HG03520 (cell line): ENCODE results near the gene NTN1.

ENCODE experiments used
- ATAC-seq: cut with Tn5 transposase; IDR thresholded peaks from one replicate; pipeline ENCODE4 v1.9.1; 2021; ENCODE audit warnings: mild to moderate bottlenecking, moderate library complexity; ENCODE audit not compliant: unreplicated experiment

The NTN1 gene

DNA sequence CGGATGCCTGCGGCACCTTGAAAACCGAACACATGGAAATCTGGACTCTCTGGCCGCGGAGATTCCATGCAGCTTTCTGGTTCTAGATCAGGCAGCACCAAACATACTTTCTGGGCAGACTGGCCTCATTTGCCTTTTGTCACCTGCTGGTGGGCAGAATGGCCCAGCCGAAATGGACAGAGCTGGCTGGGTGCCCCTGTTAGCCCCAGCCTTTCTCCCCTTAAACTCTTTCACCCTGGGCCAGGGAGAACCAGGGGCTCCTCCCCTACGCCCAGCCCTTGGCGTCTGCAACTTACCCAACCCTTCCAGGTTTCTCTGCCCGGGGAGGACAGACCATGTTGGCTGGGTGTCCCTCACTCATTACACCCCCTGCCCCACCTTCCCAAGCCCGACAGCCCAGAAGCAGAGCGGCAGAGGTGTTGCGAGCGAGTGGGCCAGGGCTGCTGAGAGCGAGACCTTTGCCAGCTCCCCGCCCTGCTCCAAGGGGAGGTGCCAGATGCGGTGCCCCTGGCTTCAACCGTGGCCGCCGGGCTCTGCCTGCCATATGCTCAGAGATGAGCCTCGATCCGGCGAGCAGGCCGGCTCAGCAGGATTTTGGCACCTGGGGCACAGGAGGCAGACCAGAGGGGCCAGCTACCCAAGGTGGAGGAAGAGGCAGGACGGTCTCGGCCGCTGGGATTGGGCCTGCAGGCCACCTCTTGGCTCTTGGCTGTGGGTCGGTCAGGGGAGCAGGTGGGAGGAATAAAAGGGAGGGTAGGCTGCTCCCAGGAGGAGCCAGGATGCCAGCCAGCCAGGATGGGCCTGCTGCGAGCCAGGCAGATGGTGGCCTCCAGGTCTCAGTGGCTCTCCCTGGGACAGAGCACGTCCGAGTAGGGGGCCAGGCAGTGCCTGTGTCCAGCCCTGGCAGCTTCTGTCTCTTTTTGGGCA is 191.3 kb downstream of the NTN1 start:
- no peak for ATAC-seq

DNA sequence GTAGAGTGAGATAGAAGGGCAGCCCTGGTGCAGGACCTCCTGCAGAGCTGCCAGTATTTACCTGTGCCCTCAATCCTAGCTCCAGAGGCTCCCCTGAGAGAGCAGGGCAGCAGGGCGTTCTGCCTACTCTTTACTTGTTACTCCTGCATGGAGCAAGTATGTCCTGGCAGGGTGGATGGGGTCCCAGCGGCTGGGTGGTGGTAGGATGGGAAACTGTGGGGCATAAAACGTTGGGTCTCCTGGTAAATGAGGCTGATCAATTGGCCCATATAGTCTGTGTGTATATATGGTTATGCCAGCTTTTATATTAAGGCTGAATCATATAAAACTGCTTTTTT is 192.0 kb downstream of the NTN1 start:
- no peak for ATAC-seq

DNA sequence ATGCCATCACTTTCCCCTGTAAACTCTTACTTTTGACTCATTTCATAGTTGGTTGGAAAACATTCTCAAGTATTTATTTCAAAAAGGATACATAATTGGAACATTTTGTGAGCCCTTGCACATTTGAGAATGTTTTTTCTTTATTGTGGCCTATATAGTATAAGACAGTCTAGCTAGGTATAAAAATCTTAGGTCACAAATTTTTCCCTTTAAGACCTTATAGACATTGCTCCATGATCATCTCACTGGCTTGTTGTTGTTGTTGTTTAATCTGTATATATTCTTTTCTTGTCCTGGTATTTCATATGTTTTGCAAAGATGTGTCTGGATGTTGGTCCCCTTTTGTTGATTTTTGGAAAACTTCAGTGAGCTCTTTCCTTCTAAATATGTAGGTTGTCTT is 194.2 kb downstream of the NTN1 start:
- no peak for ATAC-seq

DNA sequence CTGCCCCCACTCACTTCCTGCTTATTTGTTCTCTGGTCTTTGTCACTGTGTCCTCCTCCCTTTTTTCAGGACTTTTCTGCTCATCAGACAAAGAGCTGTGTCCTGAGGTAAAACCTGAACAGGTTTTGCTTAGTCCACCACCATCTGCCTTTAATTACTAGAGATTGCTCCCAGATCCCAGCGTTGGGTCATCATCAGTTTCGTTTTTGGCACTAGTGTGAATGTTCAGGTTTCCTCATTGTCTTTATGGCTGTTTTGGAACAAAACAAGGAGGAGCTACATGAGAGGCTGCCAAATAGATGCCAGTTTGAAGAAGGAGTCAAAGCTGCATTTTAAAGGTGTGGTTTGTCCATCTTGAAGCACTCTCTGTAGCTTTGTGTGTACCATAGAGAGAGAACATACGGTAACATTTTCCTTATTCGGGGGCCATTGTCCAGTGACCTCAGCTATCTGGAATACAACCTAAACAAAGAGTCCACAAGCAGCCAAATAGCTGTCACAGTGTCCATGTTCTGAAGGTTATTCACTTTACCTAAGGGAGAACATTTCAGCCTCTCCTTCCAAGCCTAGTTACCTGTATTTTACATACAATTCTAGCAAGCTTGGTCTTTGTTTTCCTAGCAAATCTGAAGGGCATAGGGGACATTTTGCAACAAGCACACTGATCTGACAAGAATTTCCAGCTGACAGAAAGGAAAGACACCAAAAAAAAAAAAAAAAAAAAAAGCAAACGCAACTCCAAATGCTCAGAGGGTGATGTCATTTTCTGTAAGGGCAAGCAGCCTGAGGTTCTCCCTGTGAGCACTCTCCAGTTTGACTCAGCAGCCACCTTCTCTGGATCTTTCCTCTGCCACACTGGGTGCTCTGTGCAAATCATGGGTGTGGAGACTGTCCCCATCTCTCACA is 196.1 kb downstream of the NTN1 start:
- ATAC-seq = no peak

DNA sequence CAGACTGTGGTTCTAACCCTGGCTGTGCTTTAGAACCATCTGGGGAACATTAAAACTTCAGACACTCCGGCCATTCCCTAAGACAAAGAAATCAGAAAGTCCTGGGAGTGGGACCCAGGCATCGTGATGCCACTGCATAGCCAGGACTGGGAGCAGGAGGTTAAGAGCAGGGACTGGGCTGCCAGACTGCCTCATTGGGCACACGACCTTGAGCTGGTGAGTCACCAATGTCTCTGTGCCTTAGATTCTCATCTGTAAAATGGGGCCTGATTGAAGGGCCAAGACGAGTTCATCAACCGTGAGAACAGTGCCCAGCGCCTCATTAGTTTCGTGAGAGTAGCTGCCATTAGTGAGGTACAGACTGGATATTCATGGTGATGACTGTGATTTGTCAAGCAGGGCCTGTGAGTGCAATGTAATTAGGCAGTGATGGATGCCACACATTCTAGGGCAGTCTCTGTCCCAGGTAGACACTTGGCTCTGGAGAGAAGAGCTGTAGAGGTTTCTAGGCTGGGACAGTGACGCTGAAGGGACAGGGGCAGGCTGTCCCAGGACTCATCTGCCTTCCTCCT is 196.8 kb downstream of the NTN1 start:
- no peak for ATAC-seq

DNA sequence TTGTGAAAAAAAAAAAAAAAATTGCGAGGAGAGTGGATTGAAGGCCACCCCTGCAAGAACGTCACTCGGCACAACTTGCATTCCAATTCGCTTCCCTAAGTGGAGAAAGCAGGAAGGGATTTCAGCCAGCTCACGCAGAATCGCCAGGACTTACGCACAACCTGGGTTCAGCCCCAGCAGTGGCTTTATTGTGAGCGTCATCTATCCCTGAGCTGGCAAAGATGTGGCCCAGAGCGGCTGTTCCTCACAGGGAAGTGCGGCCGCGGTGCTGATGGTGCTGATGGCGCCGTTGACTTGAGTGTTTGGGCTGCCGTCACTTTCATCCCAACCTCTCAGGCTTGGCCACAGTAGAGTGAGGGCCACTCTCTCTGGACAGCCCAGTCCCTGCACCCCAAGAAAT is 197.6 kb downstream of the NTN1 start:
- no peak for ATAC-seq

DNA sequence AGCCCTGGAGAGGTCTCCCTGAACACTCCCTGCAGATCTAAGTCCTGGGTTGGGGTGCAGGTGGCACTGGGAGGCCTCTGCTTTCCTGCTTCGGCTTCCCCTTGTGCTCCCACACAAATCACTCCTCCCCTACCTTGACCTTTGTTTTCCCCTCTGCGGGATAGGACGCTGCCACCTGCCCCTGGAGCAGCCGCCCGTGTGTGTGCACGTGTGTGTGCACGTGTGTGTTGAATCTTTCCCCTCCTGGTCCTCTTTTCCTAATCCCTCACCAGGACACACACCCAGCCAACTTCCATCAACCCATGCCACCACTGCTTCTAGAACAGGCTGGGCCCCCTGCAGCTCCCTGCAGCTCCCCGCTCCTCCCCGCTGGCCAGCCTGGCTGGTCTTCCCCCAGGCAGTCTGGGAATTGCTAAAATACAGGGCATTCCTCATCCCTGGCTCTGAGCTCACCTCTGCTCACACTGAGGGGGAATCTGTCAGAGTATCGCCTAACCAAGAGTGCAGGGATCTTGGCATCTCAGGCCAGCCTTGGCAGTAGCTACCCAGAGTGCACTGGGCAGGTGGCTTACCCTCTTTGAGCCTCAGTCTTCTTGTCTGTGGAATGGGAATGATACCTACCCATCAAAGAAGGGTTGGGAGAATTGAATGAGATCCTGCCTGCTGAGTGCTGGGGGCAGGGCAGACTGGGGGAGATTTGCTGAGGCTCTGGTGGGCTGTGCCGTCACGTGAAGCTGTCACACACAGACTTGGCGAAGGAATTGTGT is 198.5 kb downstream of the NTN1 start:
- ATAC-seq = no peak

DNA sequence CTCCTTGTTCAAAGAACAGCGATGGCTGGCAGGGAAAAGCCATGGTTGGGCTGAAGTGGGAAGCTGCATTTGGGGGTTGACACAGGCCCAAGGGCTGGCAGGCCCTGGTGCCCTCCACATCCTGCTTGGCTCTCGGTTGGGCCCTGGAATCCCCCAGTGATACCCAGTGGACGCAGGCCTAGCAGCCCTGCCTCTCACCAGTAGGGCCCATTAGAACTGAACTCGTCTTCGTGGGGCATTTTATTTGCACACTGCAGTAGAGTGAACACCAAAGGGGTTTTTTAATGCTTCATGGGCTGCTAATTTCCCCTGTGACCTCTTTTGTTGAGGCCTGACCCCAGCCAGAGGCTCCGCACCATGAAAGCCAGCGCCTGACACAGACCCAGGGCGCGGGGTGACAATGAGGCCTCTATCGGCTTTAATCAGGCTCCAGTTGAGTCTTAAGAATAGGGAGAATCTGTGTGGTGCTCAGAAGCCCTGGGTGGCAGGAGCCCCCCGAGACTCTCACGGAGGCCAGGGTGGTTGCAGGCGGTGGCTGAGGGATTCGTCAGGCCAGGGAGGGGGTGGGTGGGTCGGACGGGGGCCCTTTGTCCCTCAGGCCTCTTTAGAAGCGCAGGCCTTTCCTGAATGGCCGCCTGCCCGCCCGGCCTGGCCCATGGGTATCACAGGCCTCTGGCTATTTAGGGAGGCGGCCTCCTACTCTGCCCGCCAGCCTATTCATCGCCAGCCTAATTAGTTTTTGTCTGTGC is 199.3 kb downstream of the NTN1 start:
- no peak for ATAC-seq

DNA sequence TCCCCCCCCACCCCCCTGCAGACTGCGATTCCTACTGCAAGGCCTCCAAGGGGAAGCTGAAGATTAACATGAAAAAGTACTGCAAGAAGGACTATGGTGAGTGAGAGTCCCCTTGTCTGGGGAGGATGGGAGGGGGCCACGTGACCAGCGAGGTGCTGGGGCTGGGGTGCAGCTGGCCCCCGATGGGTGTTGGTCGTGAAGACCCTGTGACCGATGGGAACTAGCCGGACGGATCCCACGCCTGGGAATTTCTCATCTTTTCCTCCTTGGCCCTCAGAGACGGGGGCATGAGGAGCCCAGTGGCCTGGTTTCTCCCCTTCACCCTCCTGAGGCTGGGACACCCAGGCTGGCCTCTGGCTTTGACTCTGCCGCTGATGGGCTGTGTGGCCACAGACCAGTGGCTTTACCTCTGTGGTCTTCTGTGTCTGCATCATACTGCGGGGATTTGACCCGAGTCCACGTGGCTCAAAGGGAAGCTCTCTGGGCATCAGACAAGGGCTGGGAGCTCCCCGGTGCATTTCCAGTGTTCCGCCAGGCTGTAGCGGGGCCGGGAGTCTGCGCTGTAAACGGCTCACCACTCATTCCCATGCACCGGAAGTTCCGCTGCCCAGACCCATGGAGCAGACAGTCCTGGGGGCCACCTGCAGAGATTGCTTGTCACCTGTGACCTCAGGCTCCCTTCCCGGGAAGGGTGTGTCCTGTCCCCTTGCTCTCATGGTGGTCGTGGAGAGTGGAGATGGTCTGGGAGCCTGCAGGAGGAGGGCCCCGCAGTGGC is 200.0 kb downstream of the NTN1 start:
- ATAC-seq = no peak

DNA sequence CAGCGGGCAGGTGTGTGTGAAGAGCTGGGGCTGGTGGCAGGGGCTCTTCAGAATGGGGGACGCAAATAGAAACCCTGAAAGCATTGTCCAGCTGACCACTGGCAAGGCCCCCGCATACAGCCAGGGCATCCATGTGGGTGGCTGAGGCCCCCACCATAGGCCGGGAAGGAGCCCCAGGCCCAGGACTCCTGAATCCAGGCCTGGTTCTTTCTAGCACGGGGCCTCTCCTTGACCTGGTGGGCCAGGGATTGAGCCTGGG is 200.5 kb downstream of the NTN1 start:
- no peak for ATAC-seq

DNA sequence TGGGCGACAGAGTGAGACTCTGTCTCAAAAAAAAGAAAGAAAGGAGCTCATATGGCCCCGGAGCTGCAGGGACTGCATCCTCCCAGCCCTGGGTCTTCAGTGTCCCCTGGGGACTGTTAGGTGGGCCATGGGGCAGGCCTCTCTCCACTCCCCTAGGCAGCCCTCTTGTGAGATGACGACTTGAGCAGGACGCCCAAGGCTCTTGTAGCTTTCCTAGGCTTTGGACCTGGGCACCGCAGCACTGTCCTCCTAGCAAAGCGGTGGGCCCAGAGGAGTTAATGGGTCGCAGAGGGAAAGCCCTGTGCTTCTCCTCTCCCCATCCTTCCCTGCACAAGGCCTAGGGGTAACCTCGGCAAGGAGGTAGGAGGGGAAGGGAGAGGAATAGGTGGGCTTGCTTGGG is 202.2 kb downstream of the NTN1 start:
- no peak for ATAC-seq

DNA sequence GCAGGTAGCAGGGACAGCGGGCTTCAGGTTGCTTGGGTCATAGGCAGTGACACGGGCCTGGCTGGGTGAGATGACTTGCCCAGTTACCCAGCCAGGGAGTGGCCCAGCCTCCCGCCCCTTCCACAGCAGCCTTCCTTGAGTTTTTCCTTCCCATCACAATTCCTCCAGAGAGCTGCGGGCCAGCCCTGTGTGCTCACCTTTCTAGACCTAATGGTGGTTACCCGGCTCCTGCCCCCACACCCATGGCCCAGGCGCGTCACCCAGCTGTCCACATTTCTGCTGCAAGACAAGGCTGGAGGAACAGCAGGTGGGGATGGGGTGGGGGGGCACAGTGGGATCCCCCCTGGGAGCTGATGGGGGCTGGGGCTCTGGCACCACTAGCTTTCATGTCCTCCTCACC is 203.2 kb downstream of the NTN1 start:
- ATAC-seq = no peak

DNA sequence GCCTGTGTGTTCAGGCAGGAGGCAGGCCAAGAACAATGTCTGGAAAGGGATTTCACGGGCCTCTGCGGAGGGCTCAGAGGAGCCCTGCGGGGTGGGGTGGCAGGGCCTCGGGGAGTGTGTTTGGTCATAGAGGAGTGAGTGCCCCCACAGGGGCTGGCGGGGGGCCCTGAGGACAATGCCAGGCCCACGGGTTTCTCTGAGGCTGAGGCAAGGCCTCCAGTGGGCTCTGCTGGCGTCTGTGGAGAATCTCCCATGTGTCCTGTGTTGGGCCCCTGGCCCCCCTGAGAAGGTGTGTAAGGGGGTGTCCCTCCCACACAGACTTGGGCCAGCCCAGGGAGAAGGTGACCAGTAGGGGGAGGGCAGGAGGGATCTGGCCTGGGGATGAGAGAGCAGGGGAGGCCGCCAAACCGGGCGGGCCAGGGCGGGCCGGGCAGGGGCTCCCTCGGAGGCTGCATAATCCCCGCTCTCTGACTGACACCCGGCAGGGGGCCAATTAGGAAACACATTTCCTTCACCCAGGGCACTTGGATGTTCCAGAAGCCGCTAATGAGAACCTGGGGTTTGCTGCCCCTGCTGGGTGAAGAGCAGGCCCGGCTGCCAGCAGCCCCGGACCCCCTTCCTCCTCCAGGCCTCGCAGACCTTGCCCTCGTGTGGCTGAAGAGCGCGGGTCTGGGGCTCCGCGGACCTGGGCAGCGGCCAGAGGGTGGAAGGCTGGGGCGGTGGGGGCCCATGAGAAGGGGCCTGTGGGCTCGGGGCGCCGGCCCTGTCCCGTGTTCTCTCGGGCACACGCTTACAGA is 204.2 kb downstream of the NTN1 start:
- no peak for ATAC-seq

DNA sequence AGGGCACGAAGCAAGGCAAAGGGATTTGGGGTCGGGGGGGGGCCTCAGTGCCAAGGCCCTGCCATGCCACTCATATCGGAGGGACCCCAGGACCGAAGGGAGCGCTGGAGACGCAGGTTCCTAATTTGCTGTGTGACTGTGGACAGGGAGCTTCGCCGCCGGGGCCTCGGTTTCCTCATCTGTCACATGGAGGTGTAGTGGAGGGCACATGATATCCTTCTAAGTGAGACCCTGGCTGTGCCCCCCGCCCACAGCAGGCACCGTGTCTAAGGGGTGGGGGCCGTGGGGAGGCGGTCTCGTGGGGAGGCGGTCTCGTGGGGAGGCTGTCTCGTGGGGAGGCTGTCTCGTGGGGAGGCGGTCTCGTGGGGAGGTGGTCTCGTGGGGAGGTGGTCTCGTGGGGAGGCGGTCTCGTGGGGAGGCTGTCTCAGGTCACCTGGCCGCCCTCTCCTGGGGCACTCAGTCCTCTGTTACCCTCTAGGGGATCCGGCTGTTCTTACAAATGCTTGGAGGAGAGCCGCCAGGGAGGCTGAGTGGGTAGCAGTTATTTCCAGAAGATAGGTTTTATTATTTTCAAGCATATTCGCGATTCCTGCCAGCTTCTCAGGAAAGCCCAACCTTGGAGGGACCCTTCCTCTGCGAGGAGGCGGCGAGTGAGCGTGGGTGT is 205.0 kb downstream of the NTN1 start:
- no peak for ATAC-seq

DNA sequence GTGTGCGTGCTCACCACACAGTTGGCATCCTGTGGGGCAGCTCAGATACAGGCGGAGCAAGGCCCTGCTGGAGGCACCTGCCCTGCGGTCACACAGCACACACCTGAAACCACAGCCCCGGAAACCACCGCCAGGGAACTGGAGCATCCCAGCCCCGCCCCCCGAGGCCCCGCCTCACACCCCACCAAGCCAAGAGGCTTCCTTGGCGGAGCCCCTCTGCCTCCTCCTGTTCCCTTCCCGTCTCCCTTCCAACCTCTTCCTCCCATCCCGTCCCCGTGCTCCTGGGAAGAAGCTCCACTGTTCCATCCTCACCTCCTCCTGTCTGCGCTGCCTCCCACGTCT is 205.5 kb downstream of the NTN1 start:
- ATAC-seq = no peak

DNA sequence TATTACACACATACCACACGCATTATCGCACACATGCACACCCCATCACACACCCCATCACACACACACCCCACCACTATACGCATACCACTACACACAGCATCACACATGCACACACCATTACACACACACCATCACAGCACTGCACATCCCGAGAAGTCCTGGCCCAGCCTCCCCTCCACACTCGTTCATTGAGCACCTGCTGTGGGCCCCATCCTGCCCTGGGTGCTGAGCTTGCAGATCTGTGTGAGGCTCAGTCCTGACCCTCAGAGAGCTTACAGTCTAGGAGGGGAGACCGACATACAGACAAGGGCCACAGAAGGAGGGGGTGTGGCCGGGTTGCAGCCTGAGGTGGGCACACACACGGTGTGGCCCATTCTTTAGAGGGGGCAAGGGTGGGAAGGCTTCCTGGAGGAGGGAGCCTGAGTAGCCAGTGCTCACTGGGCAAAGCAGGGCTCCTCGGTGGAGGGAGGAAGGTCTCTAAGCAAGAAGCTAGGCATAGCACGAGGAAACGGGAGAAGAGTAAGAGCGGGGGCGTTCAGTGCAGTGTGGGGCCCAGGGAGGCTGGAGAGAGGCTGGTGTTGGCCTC is 206.6 kb downstream of the NTN1 start:
- ATAC-seq = no peak

DNA sequence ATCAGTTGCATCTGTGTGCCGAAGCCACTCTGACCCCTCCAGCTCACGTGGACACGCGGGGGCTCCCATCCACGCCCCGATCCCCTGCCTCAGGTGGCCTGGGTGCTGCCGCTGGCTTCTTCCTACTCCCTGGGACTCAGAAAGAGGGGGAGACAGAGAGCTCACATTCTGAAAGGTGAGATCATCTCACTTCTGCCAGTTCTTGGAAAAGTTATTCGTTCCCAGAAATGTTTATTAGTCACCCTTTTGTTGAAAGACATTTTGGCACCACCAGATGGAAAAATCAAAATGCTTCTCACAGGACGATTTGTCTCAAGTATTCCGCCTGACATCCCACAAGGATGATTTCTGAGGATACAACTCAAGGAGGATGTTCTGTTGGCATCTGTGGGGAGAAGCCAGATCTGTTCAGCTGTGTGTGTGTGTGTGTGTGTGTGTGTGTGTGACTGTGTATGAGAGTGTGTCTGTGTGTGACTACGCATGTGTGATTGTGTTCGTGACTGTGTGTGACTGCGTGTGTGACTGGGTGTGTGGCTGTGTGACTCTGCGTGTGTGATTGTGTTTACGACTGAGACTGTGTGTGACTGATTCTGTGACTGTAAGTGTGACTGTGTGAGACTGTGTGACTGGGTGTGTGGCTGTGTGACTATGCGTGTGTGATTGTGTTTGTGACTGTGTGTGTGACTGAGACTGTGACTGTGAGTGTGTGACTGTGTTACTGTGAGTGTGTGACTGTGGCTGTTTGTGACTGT is 207.3 kb downstream of the NTN1 start:
- ATAC-seq = no peak
